Stimulated activated CD8-positive, alpha-beta memory T cell treated with anti-CD3 and anti-CD28 coated beads, Interleukin-12 subunit alpha, Interleukin-12 subunit beta, amount 100 ng/mL, for 24 hours (primary cell): ENCODE measurements around the gene SYT7.

ENCODE experiments used
- DNase-seq: peaks from one replicate; pipeline ENCODE4 v3.0.0-alpha.2; 2020; ENCODE audit errors: extremely low read depth

The SYT7 gene

DNA sequence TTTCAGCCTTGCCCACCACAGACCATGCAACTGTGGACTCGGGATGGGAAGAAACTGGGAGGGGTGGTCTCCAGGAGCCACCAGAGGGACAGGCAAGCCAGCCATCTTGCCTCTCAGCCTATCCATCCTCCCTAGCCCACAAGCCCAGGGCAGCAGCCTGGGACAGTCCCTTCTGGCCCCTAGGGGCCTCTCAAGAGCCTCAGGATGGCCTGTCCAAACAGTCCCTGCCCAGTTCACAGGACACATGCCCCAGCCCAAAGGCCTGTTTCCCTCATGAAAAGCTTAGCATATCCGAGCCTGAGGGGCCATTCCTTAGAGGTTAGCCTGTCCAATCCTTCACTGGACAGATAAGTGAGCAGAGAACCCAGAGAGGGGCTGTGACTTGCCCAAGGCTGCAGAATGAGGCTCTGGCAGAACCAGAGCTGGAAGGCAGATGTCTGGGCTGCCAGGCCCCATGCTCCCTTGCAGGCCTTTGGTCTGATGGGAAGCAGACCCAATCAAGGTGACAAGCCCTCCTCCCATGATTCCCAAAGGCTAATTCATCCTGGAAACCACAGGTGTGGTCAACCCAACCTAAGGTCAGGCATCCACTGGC lies 44.1 kb downstream of the SYT7 start:
- DNase-seq, result no peak

DNA sequence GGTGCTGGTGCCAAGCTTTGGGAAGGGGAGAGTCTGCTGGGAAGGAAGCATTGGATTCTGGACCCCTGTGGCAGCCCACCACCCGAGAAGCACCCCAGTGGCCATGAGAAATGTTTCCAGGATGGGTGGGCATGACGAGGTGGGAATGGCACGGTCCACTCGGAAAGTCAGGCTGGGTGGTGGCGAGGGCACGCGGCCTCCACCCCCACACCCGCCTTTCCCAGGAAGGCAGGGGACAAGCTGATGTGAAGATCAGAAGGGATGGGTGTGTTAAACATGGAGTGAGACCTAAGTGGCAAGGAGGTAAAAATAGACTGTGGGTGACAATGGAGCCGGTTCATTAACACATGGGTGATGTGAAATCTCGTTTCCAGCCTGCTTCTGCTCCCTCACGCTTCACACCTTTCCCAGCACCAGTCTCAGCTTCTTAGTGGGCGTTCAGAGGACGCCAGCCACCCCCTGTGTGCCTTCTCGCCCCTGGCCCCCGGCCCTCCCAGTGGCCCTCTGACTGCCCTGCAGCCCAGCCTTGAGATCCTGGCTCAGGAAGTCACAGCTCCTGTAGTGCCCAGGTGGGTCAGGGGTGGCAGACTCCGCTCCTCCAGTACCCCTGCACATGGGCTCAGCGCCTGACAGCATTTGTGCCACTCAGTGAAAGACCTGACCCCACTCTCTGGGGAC lies 44.7 kb downstream of the SYT7 start:
- no peak for DNase-seq

DNA sequence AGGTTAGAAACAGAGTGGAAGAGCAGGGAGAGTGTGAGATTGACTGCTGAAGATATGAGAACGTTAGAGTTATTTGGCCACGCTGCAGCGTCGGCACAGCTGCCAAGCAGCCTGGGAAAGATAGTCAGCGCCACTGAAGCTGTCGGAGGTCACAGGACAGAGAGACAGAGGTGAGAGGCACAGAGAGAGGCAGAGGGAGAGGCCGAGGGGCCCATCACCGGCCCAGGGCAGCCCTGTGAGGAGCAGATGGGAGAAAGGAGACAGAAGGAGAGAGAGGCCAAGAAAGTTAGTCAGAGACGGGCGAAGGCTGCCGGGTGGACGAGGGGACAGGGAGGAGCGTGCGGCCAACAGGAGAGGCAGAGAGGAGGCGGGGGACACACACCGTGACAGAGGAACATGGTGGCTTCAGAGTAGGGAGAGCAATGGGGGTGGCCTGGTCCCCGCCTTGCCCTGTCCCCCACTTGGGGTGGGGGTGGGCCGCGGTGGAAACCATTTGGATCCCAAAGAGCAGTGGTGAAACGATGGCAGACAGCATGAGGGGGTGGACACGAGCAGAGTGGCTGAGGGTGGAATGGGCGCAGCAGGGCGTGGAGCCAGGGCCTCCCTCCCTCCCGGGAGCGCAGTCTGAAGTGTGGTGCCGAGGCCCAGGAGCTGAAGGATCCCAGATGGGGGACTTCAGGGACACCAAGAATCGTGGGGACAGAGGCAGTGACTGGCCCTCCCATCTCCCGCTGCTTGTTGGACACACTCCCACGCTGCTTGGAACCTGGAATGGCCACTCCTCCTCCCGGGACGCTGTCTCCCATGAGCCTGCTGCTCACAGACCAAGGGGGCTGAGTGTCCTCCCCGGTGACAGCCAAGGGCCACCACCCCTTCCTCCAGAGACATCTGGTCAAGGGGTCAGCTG lies 45.7 kb downstream of the SYT7 start:
- no peak for DNase-seq

DNA sequence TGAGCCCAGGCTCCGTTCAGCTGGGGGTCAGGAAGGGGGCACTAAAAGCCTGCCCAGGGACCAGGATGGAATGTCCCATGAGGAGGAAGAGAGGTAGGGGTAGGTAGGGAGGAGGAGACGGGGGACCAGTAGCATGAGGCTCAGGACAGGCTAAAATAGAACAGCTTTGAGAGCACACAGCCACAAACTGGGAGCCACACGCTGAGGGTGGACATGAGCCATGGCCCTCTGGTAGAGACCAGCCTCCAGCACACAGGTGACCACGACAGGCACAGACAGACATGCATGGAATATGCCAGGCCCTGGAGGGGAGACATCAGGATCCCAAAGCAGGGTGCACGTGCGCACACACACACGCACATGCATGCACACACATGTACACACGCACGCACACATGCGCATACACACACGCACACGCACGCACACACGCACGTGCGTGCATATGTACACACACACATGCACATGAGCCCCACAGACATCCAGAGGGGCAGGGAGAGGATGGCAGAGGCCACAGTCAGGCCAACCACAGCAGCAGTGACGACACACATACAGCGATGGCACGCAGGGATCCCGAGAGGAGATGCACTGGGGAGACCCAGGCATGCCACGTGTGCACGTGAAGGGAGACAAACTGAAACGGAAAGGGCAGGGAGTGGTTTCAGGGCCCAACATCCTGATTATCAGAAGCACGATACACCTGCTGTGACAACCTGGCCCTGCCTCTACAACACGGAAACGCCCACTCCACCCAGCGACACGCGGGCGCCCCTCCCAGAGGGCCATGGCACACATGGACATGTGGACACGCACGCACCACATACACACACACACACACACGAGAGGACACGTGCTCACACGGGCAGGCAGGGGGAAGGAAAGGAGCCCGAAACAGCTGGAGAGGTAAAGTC lies 46.6 kb downstream of the SYT7 start:
- DNase-seq, result no peak

- no peak for DNase-seq
Observed at GRCh38 chr11:61533401-61533800, 47.5 kb downstream of the SYT7 start.

GRCh38 chr11:61533039-61533375 lies 47.9 kb downstream of the SYT7 start:
- DNase-seq, result no peak

DNA sequence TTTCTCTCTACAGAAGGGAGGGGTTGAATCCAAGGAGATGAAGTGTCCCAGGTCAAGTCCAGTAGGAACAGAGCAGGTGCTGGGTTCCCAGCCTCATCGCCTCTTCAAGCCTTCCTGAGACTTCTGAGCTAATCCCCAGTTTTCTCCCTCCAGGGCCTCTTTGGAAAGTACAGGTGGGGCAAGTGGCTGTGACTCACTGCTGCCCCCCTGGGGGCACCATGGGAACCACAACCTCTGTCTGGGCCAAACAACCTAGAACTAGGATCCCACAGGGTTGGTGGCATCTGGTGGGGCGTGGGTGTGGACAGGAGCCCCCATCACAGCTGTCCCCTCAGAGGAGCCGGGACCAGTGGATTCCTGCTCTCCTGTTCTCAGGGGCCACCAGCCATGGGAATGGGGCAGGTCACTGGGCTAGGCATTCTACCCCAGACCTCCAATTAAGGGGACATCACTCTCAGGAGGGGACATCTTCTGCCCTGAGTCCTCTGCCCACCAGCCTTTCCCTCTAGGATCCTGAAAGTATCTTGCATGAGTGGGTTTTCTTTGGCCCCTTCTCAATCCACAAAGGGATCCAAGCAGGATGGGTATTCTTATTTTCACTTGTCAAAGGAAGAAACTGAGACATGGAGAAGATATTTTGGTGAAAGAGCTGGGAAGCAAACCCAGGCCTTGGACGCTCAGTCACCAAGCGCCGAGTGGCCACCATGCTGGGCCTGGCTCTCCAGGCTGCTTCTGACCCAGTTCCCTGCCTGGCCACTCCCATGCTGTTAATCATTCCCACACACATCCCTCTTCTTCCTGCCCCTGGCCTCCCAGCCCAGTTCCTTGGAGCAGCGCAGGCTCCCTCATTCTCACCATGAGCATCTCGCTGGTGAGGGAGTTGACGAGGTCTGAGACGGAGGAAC lies 48.5 kb downstream of the SYT7 start:
- DNase-seq, result no peak

- DNase-seq, result no peak
Observed at GRCh38 chr11:61531044-61531443, 49.8 kb downstream of the SYT7 start.

GRCh38 chr11:61529537-61530225 lies 51.2 kb downstream of the SYT7 start:
- no peak for DNase-seq

- DNase-seq, result no peak
Observed at GRCh38 chr11:61528114-61528513, 52.8 kb downstream of the SYT7 start.

DNA sequence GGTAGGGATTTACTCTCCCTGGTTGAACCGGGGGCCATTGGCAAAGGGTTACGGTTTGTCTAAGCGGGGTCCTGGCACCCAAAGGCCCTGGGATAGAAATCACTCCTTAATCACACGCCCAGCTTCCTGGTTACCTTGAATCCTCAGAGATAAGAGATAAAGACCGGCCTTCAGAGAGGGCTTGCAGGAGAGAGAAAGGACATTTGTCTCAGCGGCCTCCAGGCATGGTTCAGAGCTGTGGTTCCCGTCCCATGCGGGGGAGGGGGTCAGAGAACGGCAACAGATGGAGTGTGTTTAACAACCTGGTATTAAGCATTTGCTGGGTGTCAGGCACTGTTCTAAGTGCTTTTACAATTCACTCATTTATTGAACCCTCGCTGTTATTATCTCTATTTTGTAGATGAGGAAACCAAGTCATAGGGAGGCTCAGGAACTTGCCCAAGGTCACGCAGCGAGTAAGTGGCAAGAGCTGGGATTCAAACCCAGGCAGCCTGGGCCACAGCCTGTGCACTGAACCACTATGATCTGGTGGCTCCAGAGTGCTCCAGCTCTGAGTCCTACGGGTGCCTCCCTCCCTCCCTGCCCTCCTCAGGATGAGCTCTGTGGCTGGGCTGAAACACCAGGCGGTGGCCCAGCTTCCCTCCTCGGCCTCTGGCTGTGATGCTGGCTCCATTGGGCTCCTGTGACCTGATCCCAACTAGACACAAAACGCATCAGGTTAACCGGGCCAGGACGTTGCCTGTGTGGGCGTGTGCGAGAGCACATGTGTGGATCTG lies 53.7 kb downstream of the SYT7 start:
- no peak for DNase-seq

DNA sequence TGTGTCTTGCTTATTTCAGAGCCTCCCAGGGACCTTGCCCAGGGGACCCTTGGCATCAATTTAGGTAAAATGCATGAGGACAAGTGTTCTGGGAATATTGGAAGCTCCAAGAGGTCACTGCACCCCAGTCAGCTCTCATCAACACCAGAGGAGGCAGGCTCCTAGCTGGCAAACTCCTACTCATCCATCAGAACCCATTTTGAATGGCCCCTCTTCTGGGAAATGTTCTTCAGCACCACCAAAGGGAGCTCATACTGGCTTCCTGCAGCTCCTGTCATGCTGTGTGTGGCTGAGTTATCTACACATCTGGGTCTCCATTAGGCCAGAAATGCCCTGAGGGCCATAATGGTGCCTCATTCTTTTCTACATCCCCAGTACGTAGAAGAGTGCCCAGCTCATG lies 54.6 kb downstream of the SYT7 start:
- DNase-seq, result no peak

GRCh38 chr11:61524963-61525587 lies 55.8 kb downstream of the SYT7 start:
- DNase-seq, result no peak

DNA sequence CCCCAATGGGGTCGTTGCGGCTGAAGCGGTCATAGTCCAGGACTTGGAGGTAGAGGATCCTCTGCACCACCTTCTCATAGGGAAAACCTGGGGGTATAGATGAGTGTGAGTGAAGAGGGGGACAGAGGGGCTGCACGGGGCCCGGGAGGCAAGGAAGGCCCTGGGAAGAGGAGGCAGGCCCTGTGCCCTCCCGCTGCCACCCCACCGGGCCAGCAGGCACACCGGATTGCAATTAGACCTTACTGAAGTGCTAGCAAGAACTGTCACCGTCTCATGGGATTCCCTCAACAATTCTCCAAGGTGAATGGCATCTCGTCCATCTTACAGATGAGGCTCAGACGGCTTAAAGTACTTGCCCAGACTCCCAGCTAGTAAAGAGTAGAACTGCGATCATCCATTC lies 56.4 kb downstream of the SYT7 start:
- DNase-seq, result no peak

- DNase-seq, result no peak
Observed at GRCh38 chr11:61522881-61523280, 58.0 kb downstream of the SYT7 start.

GRCh38 chr11:61518032-61518795 lies 62.7 kb downstream of the SYT7 start:
- DNase-seq, result no peak

DNA sequence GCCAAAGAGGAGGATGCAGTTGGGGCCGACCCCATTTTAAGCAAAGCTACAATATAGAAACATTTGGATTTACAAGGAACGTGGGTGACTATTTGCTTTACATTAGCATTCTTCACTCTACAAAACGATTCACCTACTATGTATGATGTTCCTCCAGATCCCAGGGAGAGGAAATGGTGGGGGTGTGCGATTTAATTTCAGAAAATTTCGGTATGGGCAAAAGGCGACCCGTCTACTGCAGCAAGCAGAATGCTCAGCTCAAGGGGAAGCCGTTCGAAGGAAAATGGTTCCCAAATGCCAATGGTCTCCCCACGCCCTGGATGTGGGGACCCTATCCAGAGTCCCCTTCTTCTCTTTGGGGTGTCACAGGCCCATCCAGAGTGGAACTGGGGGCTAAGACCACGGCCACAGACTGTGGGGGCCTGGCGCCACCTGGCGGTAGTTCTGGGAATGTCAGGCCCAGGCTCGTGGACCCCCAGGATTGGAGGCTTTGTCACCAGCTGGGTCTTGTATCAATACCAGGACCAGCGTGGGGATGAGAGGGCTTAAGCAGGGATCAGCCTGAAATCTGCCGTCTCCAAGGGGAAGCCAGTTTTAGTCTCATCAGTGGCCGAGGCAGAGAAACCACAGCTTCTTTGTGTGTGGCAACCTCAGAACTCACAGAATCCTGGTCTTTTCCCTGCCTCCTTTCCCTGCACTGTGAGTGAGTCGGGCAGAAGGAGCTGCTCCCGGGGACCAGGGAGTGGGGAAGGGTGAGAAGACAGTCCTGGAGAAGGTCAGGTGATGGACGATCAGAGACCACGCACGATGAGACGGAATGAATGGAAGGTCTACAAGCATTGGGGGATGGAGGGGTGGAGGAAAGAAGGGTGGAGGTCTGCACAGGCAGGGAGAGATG lies 64.0 kb downstream of the SYT7 start:
- no peak for DNase-seq
